HCT116 (cell line): Measurements from ENCODE around the gene DLG5. TPM values are rescaled to one million over a fixed set of nuclear protein-coding genes. Genes with fewer than 3 reads are reported as not detected.
A peak's percentile ranks its signal among the peaks of the same experiment; 100 is the strongest.

Source experiments
- ATAC-seq: fragments of 200-7000 bp; cut with Tn5 transposase; 2 replicates; pipeline ENCODE4 v1.9.1; 2020; ENCODE audit warnings: mild to moderate bottlenecking, moderate library complexity
- BruUV-seq: library from RNA; stranded (reverse); fragments of 400-500 nt; replicated peaks from 2 replicates; lab custom pipeline; 2021; lab: Mats Ljungman, UMichigan
- CTCF ChIA-PET: fragments of 300-600 bp; sonication (Branson Sonifier 250); formaldehyde crosslinking; loops from one replicate; lab custom pipeline; 2021; ENCODE audit warnings: antibody characterized with exemption; lab: Charles Lee
- POLR2A ChIA-PET: fragments of 300-600, 350-600 bp; sonication (Branson Sonifier 250); formaldehyde crosslinking; loops from one replicate; lab custom pipeline; 2021; ENCODE audit warnings: antibody characterized with exemption; lab: Charles Lee
- RAD21 ChIA-PET, 2 experiments: fragments of 300-600 bp; sonication (Branson Sonifier 250); formaldehyde crosslinking; loops; one replicate each; lab custom pipeline; 2023; ENCODE audit warnings: low total read pairs in 2 of 2; ENCODE audit not compliant: uncharacterized antibody in 2 of 2, unreplicated experiment in 2 of 2, low non-redundant PET in 1 of 2; lab: Charles Lee
- DNase-seq: peaks from one replicate; pipeline ENCODE4 v3.0.0-alpha.2; 2010; ENCODE audit warnings: low read depth, low spot score
- H2AFZ ChIP-seq: fragments of 200-600 bp; shearing (Covaris generic), sonication (generic); 2 replicates; pipeline ENCODE4 v1.6.1; 2017; ENCODE audit warnings: low read depth, mixed run types, mixed read lengths, antibody characterized with exemption, low read length; ENCODE audit not compliant: poor library complexity, severe bottlenecking
- H3K27ac ChIP-seq: 2 replicates; pipeline ENCODE4 v1.5.1; 2012; ENCODE audit warnings: low read depth, low read length
- H3K27me3 ChIP-seq: fragments of 200-600 bp; sonication (generic); 2 replicates; pipeline ENCODE4 v1.6.1; 2016; ENCODE audit warnings: mixed run types, low read length, mixed read lengths; ENCODE audit not compliant: insufficient read depth
- H3K36me3 ChIP-seq, 2 experiments: fragments of 200-500 bp in 1 of 2; fragments of 200-600 bp in 1 of 2; sonication (Bioruptor generic) in 1 of 2; sonication (generic) in 1 of 2; 2 replicates each; pipeline versions ENCODE4 v1.5.1 to v1.6.1; 2014 to 2016; ENCODE audit warnings: low read length in 2 of 2, inconsistent platforms in 1 of 2, mixed read lengths in 1 of 2, mixed run types in 1 of 2; ENCODE audit not compliant: insufficient read depth in 2 of 2, control insufficient read depth in 1 of 2
- H3K4me1 ChIP-seq, 2 experiments: fragments of 200-600 bp in 1 of 2; sonication (generic) in 1 of 2; 2 replicates each; pipeline versions ENCODE4 v1.5.1 to v1.6.1; 2012 to 2017; ENCODE audit warnings: low read length in 2 of 2, inconsistent platforms in 1 of 2, mild to moderate bottlenecking in 1 of 2, mixed read lengths in 1 of 2, mixed run types in 1 of 2, moderate library complexity in 1 of 2; ENCODE audit not compliant: insufficient read depth in 2 of 2, control insufficient read depth in 1 of 2
- H3K4me2 ChIP-seq: fragments of 200-600 bp; sonication (generic); 2 replicates; pipeline ENCODE4 v1.6.1; 2017; ENCODE audit warnings: mixed run types, low read length, mixed read lengths
- H3K4me3 ChIP-seq, 2 experiments: fragments of 200-600 bp in 1 of 2; sonication (generic) in 1 of 2; replicated peaks in 1 of 2; 2 replicates each; pipeline ENCODE4 v1.5.1; 2011 to 2016; ENCODE audit warnings: low read length in 2 of 2, control low read depth in 1 of 2, low read depth in 1 of 2, mild to moderate bottlenecking in 1 of 2, mixed read lengths in 1 of 2, mixed run types in 1 of 2
- H3K79me2 ChIP-seq: fragments of 200-600 bp; sonication (generic); 2 replicates; pipeline ENCODE4 v1.6.1; 2017; ENCODE audit warnings: mild to moderate bottlenecking, mixed run types, low read length, moderate library complexity, mixed read lengths; ENCODE audit not compliant: insufficient read depth
- H3K9ac ChIP-seq: fragments of 200-600 bp; sonication (generic); 2 replicates; pipeline ENCODE4 v1.6.1; 2016; ENCODE audit warnings: low read length, mixed read lengths
- H3K9me2 ChIP-seq: fragments of 200-600 bp; sonication (generic), shearing (Covaris generic); 2 replicates; pipeline ENCODE4 v1.6.1; 2017; ENCODE audit warnings: mixed run types, mild to moderate bottlenecking, moderate library complexity; ENCODE audit not compliant: insufficient read depth
- H3K9me3 ChIP-seq, 2 experiments: fragments of 200-500 bp in 1 of 2; fragments of 200-600 bp in 1 of 2; sonication (Bioruptor generic) in 1 of 2; sonication (generic) in 1 of 2; 2 replicates each; pipeline ENCODE4 v1.6.1; 2014 to 2017; ENCODE audit warnings: low read length in 2 of 2, mixed read lengths in 2 of 2, inconsistent platforms in 1 of 2, low read depth in 1 of 2, mild to moderate bottlenecking in 1 of 2, mixed run types in 1 of 2, moderate library complexity in 1 of 2; ENCODE audit not compliant: control insufficient read depth in 1 of 2, insufficient read depth in 1 of 2
- H4K20me1 ChIP-seq: fragments of 200-600 bp; sonication (generic), shearing (Covaris generic); 2 replicates; pipeline ENCODE4 v1.6.1; 2017; ENCODE audit warnings: mixed run types, mild to moderate bottlenecking, moderate library complexity; ENCODE audit not compliant: insufficient read depth
- CBX3 ChIP-seq: IDR thresholded peaks from 2 replicates; pipeline ENCODE4 v1.6.1; 2012; ENCODE audit warnings: low read depth
- EGR1 ChIP-seq: IDR thresholded peaks from 2 replicates; pipeline ENCODE4 v1.6.1; 2012; ENCODE audit warnings: low read depth
- JUND ChIP-seq: IDR thresholded peaks from 2 replicates; pipeline ENCODE4 v1.6.1; 2012
- POLR2A ChIP-seq: IDR thresholded peaks from 2 replicates; pipeline ENCODE4 v1.7.0; 2011; ENCODE audit warnings: borderline replicate concordance; ENCODE audit not compliant: insufficient read depth, insufficient read length; ENCODE audit errors: extremely low read depth
- RAD21 ChIP-seq: IDR thresholded peaks from 2 replicates; pipeline ENCODE4 v1.6.1; 2012; ENCODE audit warnings: low read depth, mild to moderate bottlenecking
- SP1 ChIP-seq: IDR thresholded peaks from 2 replicates; pipeline ENCODE4 v1.6.1; 2012; ENCODE audit warnings: low read depth
- SRF ChIP-seq: IDR thresholded peaks from 2 replicates; pipeline ENCODE4 v1.6.1; 2012; ENCODE audit warnings: low read depth
- TCF7L2 ChIP-seq: IDR thresholded peaks from 2 replicates; pipeline ENCODE4 v1.7.0; 2011; ENCODE audit warnings: borderline replicate concordance, inconsistent platforms; ENCODE audit not compliant: insufficient read depth, insufficient read length; ENCODE audit errors: extremely low read depth
- YY1 ChIP-seq: IDR thresholded peaks from 2 replicates; pipeline ENCODE4 v1.6.1; 2011; ENCODE audit warnings: low read length, low read depth, moderate library complexity, mild to moderate bottlenecking; ENCODE audit not compliant: insufficient replicate concordance; ENCODE audit errors: extremely low read depth
- ZFX ChIP-seq: fragments of 450-650 bp; IDR thresholded peaks from 2 replicates; pipeline ENCODE4 v1.6.1; 2017
- ZNF274 ChIP-seq: fragments of 200-500 bp; sonication (Bioruptor generic); IDR thresholded peaks from 2 replicates; pipeline ENCODE4 v1.6.1; 2014; ENCODE audit warnings: mild to moderate bottlenecking, low read depth, low read length, inconsistent platforms
- intact Hi-C: fragments of 100-400 bp; cut with micrococcal nuclease; formaldehyde crosslinking; loops from 2 replicates; pipeline ENCODE4 v1.10.0; 2022
- total RNA-seq: library from RNA; stranded (reverse); gene quantifications from one replicate; pipeline ENCODE4 v1.2.1, GENCODE V29; 2021; ENCODE audit not compliant: unreplicated experiment
- TF ChIP-seq, protein P1 (sequence below): IDR thresholded peaks from 2 replicates; pipeline ENCODE4 v1.6.1; 2012; ENCODE audit warnings: low read depth
- TF ChIP-seq, protein P2 (sequence below), 3 experiments: fragments of 200-600 bp in 1 of 3; sonication (generic) in 1 of 3; IDR thresholded peaks in 2 of 3; conservative IDR thresholded peaks in 1 of 3; 2 replicates each; pipeline ENCODE4 v1.5.1; 2012 to 2017; ENCODE audit warnings: low read depth in 2 of 3, low read length in 2 of 3, antibody characterized with exemption in 1 of 3, borderline replicate concordance in 1 of 3, control low read depth in 1 of 3, mild to moderate bottlenecking in 1 of 3, mixed read lengths in 1 of 3, mixed run types in 1 of 3, moderate library complexity in 1 of 3; ENCODE audit not compliant: insufficient read depth in 1 of 3

DLG5 gene
- total RNA-seq, 1 experiment from 2014 or later: 44.8 TPM

DNA sequence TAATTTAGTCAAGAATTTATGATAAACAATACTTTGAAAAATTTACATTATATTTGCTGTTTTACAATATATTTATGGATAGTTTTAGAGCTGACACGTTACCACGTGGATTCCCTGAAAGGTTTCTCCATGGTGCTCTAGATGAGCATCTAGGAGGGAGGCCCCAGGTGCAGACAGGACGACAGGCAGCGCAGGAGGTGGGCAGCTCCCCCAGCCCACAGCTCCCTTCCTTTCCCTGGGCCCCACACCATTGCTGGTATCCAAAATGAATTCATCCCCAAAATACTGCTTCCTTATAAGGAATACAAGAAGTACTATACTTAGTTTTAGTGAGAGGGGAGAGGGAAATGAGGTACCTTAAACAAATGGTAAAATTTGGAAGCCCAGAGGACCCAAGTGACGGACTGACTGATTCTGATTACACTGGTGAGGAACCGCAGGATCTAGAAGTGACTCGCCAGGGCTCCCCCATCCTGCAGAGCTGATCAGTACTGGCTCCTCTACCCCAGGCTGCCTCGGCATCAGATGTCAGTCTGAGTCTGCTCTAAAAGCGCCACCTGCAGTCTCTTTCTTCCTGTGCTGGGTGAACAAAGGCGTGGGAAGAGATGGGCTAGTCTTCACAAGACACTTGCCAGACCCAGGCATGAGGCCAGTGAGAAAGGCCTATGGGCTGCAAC is 89.2 kb downstream of the DLG5 start:
- H3K36me3 ChIP-seq: peaks cover 12 to 22% of the 10 kb centered on the region in 2 experiments
- ATAC-seq (peak; percentile 80), DNase-seq (no peak)
- intact Hi-C loops: no loop called here
- no peaks in the 10 kb centered on the region for H3K9me3 ChIP-seq
- ChIA-PET CTCF (interaction anchor here (1.2 to 1.3 kb wide), 2 partner anchors 10 to 671 kb away, joined by 3 read pairs; no protein-coding TSS in a partner anchor), RAD21 (no interaction called here), POLR2A (no interaction called here)
- no peak for TF ChIP-seq TCF7L2
- no peak for TF ChIP-seq YY1
- no peak for TF ChIP-seq JUND
- TF ChIP-seq SP1: no peak
- no peak for TF ChIP-seq SRF
- no peak for TF ChIP-seq ZFX
- TF ChIP-seq CBX3: no peak
- TF ChIP-seq, protein P1, sequence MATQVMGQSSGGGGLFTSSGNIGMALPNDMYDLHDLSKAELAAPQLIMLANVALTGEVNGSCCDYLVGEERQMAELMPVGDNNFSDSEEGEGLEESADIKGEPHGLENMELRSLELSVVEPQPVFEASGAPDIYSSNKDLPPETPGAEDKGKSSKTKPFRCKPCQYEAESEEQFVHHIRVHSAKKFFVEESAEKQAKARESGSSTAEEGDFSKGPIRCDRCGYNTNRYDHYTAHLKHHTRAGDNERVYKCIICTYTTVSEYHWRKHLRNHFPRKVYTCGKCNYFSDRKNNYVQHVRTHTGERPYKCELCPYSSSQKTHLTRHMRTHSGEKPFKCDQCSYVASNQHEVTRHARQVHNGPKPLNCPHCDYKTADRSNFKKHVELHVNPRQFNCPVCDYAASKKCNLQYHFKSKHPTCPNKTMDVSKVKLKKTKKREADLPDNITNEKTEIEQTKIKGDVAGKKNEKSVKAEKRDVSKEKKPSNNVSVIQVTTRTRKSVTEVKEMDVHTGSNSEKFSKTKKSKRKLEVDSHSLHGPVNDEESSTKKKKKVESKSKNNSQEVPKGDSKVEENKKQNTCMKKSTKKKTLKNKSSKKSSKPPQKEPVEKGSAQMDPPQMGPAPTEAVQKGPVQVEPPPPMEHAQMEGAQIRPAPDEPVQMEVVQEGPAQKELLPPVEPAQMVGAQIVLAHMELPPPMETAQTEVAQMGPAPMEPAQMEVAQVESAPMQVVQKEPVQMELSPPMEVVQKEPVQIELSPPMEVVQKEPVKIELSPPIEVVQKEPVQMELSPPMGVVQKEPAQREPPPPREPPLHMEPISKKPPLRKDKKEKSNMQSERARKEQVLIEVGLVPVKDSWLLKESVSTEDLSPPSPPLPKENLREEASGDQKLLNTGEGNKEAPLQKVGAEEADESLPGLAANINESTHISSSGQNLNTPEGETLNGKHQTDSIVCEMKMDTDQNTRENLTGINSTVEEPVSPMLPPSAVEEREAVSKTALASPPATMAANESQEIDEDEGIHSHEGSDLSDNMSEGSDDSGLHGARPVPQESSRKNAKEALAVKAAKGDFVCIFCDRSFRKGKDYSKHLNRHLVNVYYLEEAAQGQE: no peak
- no peak for TF ChIP-seq ZNF274
- TF ChIP-seq, protein P2, sequence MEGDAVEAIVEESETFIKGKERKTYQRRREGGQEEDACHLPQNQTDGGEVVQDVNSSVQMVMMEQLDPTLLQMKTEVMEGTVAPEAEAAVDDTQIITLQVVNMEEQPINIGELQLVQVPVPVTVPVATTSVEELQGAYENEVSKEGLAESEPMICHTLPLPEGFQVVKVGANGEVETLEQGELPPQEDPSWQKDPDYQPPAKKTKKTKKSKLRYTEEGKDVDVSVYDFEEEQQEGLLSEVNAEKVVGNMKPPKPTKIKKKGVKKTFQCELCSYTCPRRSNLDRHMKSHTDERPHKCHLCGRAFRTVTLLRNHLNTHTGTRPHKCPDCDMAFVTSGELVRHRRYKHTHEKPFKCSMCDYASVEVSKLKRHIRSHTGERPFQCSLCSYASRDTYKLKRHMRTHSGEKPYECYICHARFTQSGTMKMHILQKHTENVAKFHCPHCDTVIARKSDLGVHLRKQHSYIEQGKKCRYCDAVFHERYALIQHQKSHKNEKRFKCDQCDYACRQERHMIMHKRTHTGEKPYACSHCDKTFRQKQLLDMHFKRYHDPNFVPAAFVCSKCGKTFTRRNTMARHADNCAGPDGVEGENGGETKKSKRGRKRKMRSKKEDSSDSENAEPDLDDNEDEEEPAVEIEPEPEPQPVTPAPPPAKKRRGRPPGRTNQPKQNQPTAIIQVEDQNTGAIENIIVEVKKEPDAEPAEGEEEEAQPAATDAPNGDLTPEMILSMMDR (IDR thresholded peaks at IDR 0.05 in 2 of 3, conservative IDR thresholded peaks at IDR 0.05 in 1 of 3; ENCODE audit: borderline replicate concordance in 1 of 3, insufficient read depth in 1 of 3, low read depth in 2 of 3, low read length in 2 of 3): peak; percentile 15 to 21 (median 17); a peak in 2 of 6 replicates
- no peak for TF ChIP-seq POLR2A
- no peak for TF ChIP-seq EGR1
- 0 out of 2 replicates have a peak, but pooled peaks have one; percentile 11 for TF ChIP-seq RAD21
- no peak overlapping the region for H2AFZ ChIP-seq
- no TSS peak for BruUV-seq
- no peaks in the 10 kb centered on the region for H3K27me3 ChIP-seq
- no peaks in the 10 kb centered on the region for H4K20me1 ChIP-seq
- H3K9me2 ChIP-seq: no peaks in the 10 kb centered on the region
- no peak overlapping the region for H3K4me3 ChIP-seq
- no peaks in the 10 kb centered on the region for H3K4me1 ChIP-seq
- no peak overlapping the region for H3K9ac ChIP-seq
- H3K4me2 ChIP-seq: no peak overlapping the region
- H3K79me2 ChIP-seq: no peaks in the 10 kb centered on the region
- H3K27ac ChIP-seq: peak overlapping the region; percentile 2; the same call in 1 of the 2 replicates
